SH-SY5Y (cell line): Measurements from ENCODE around the gene TBC1D22A.

Source experiments
- GATA2 ChIP-seq: IDR thresholded peaks from 2 replicates; pipeline ENCODE4 v1.6.1; 2011; ENCODE audit warnings: mild to moderate bottlenecking, low read depth, low read length
- GATA3 ChIP-seq: IDR thresholded peaks from 2 replicates; pipeline ENCODE4 v1.6.1; 2011; ENCODE audit warnings: low read depth, mild to moderate bottlenecking, low read length, moderate library complexity

GRCh38 chr22:46747646-46748045 is 14.8 kb upstream of the TBC1D22A start:
- TF ChIP-seq GATA2 (no peak), GATA3 (no peak)
